ENCODE measurements around the gene VAX1.

Gene VAX1

GRCh38 chr10:117168729-117169128 lies 30.7 kb upstream of the VAX1 start:
- TF ChIP-seq MAX (IDR thresholded peaks at IDR 0.05; ENCODE audit: low read depth, low read length): no peak
- TF ChIP-seq, protein P1, sequence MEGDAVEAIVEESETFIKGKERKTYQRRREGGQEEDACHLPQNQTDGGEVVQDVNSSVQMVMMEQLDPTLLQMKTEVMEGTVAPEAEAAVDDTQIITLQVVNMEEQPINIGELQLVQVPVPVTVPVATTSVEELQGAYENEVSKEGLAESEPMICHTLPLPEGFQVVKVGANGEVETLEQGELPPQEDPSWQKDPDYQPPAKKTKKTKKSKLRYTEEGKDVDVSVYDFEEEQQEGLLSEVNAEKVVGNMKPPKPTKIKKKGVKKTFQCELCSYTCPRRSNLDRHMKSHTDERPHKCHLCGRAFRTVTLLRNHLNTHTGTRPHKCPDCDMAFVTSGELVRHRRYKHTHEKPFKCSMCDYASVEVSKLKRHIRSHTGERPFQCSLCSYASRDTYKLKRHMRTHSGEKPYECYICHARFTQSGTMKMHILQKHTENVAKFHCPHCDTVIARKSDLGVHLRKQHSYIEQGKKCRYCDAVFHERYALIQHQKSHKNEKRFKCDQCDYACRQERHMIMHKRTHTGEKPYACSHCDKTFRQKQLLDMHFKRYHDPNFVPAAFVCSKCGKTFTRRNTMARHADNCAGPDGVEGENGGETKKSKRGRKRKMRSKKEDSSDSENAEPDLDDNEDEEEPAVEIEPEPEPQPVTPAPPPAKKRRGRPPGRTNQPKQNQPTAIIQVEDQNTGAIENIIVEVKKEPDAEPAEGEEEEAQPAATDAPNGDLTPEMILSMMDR (IDR thresholded peaks at IDR 0.05; ENCODE audit: low read depth, low read length): no peak
- no peak for TF ChIP-seq POLR2A (IDR thresholded peaks at IDR 0.05; ENCODE audit: extremely low read depth, insufficient read length)
- no peak for TF ChIP-seq MYC (IDR thresholded peaks at IDR 0.05; ENCODE audit: low read depth, low read length)
- no peak overlapping the region for H3K4me3 ChIP-seq (ENCODE audit: low read depth, low read length)
- no peak for DNase-seq (ENCODE audit: low read depth)

GRCh38 chr10:117167789-117168674 lies 30.0 kb upstream of the VAX1 start:
- DNase-seq (ENCODE audit: low read depth): peak; percentile 60
- no peak overlapping the region for H3K4me3 ChIP-seq (ENCODE audit: low read depth, low read length)
- TF ChIP-seq, protein P1 (IDR thresholded peaks at IDR 0.05; ENCODE audit: low read depth, low read length): peak; percentile 78
- TF ChIP-seq POLR2A (IDR thresholded peaks at IDR 0.05; ENCODE audit: extremely low read depth, insufficient read length) (no peak), MAX (IDR thresholded peaks at IDR 0.05; ENCODE audit: low read depth, low read length) (no peak), MYC (IDR thresholded peaks at IDR 0.05; ENCODE audit: low read depth, low read length) (no peak)

DNA sequence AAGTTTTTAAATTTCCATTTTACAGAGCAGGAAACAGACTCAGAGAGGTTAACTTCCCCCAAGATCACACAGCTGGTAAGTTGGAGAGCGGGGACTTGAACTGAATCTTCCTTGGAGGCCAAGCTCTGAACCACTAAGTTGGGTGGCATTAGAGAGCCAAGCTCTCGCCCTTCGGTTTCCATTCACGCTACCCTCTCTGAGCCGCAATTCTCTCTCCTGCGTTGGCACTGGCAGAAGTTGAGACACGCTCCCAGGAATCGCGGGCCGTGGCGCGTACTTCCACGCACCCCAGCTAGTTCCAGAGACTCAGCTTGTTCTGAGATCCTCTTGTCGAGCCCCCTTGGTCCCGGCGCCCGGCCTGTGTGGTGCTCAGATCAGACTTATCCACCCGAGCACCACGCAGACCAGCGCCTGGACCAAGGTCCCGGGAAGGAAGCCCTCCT lies 29.3 kb upstream of the VAX1 start:
- TF ChIP-seq POLR2A (IDR thresholded peaks at IDR 0.05; ENCODE audit: extremely low read depth, insufficient read length) (no peak), MYC (IDR thresholded peaks at IDR 0.05; ENCODE audit: low read depth, low read length) (no peak), MAX (IDR thresholded peaks at IDR 0.05; ENCODE audit: low read depth, low read length) (no peak)
- TF ChIP-seq, protein P1 (IDR thresholded peaks at IDR 0.05; ENCODE audit: low read depth, low read length): no peak
- DNase-seq (ENCODE audit: low read depth): no peak
- no peak overlapping the region for H3K4me3 ChIP-seq (ENCODE audit: low read depth, low read length)

GRCh38 chr10:117166418-117167345 lies 28.6 kb upstream of the VAX1 start:
- TF ChIP-seq MYC (IDR thresholded peaks at IDR 0.05; ENCODE audit: low read depth, low read length): no peak
- no peak for TF ChIP-seq POLR2A (IDR thresholded peaks at IDR 0.05; ENCODE audit: extremely low read depth, insufficient read length)
- TF ChIP-seq MAX (IDR thresholded peaks at IDR 0.05; ENCODE audit: low read depth, low read length): no peak
- TF ChIP-seq, protein P1 (IDR thresholded peaks at IDR 0.05; ENCODE audit: low read depth, low read length): no peak
- no peak for DNase-seq (ENCODE audit: low read depth)
- H3K4me3 ChIP-seq (ENCODE audit: low read depth, low read length): no peak overlapping the region

DNA sequence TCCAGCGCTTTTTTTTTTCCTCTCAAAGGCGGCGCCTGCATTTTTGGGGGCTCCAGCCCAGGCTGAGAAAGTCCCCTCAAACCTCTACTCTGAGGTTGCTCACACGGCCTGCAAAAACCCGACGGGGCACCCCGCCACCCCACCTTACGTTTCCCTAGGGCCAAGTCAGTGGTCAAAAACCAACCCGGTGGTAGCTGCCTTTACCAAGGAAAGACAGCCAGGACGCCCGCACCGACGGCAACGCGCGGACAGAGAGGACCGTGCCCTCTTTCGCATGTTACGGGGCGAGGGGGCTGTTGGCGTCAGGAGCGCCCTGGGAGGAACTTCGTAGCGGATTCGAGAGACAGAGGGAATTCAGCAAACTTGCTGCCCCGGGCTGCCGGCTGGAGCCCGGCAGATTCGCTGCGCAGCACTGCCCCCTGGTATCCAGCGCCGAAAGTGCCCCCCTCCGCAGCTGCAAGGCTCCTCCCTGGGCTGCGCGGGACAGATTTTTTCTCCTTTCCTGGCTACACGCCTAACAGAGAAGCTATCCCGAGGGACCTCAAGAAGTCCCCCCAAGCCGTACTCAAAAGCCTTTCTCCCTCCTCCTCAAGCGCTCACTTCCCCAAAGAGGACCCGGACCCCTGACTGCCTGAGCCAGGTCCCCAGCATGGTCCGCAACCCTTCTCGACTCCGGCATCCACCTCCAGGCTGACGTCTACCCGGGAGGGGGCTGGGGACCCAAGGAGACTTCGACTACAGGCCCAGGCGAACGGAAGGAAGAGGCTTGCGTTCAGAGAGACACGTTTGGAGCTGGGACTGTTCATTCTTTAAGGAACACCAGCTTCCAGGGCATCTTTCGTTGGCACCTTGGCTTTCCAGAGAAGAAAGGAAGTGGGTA lies 27.7 kb upstream of the VAX1 start:
- no peak overlapping the region for H3K4me3 ChIP-seq (ENCODE audit: low read depth, low read length)
- TF ChIP-seq MYC (IDR thresholded peaks at IDR 0.05; ENCODE audit: low read depth, low read length) (no peak), POLR2A (IDR thresholded peaks at IDR 0.05; ENCODE audit: extremely low read depth, insufficient read length) (no peak)
- TF ChIP-seq, protein P1 (IDR thresholded peaks at IDR 0.05; ENCODE audit: low read depth, low read length): peak; percentile 51
- peak; percentile 53 for DNase-seq (ENCODE audit: low read depth)
